ENCODE data around the gene SF3A1. TPM values are rescaled to one million over a fixed set of nuclear protein-coding genes. Genes with fewer than 3 reads are reported as not detected.

Gene SF3A1
- total and polyA plus RNA-seq, 3 experiments from 2014 or later: 139 to 241 (median 235) TPM

DNA sequence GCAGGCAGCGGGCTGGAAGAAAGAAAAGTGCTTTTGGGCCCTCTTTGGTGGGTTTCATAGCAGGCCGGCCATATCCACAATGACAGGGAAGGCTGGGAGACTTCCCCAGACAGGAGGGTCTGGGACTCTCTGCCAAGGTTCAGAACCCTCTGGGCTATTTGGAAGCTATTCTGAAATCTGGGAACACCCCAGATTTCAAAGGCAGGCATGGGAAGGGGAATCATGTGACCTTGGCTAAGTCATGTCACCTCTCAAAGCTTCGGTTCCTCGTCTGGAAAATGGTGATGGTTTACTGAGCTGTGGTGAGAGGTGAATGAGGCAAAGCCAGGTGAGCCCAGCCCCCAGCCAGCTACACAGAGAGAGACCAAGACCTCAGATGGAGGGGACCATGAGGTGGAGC is 72.0 kb downstream of the SF3A1 start:
- peaks cover 0 to 2% of the 10 kb centered on the region in 2 donors for H3K27me3 Mint-ChIP-seq
- Histone ChIP-seq H3K4me3 (ENCODE audit: low read length) (no peak overlapping the region), H3K27me3 (ENCODE audit: insufficient read depth, low read length, poor library complexity, severe bottlenecking) (no peaks in the 10 kb centered on the region), H3K27ac (ENCODE audit: low read depth, low read length) (no peak overlapping the region), H3K9me3 (ENCODE audit: low read length) (no peaks in the 10 kb centered on the region), H3K4me1 (ENCODE audit: insufficient read depth, low read length) (peaks cover 29% of the 10 kb centered on the region), H3K36me3 (ENCODE audit: insufficient read depth, low read length) (no peaks in the 10 kb centered on the region)
- H3K36me3 Mint-ChIP-seq: peaks cover 0 to 17% (median 0%) of the 10 kb centered on the region in 3 donors
- ChIA-PET POLR2A (no interaction called here), CTCF (interaction anchor here (1.3 to 9.0 kb wide), 4 partner anchors 16 to 173 kb away, joined by 3 to 246 read pairs (median 54); partner anchors contain the start of genes OSM and RNF215)
- peak overlapping the region in 1 of 8 donors; percentile 30 for H3K27ac Mint-ChIP-seq
- no peak overlapping the region for H3K4me3 Mint-ChIP-seq
- no peaks in the 10 kb centered on the region for H3K9me3 Mint-ChIP-seq
- H3K4me1 Mint-ChIP-seq: peaks cover 11 to 24% (median 15%) of the 10 kb centered on the region in 3 donors
- no peak for DNase-seq

DNA sequence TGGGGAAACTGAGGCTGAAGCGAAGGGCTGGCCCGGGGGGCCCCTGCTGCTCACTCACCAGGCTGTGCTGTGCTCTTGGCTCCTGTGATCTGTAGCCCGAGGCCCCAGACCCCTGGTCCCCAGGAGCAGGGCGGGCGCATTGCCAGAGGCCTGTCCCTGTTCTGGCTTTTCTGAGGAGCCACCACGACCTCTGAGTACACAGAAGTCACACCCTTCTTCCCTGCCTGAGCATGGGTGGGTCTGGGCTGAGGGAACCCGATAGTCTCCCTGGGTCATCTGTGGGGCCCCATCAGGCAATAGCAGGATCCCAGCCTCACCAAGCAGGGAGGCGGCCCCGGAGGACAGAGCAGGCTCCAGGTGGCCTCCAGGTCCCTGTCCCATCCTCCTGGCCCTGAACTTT is 72.5 kb downstream of the SF3A1 start:
- H3K4me3 Mint-ChIP-seq: no peak overlapping the region
- no peaks in the 10 kb centered on the region for H3K9me3 Mint-ChIP-seq
- no peak for DNase-seq
- H3K27ac Mint-ChIP-seq: peak overlapping the region in 1 of 8 donors; percentile 29
- Histone ChIP-seq H3K4me3 (ENCODE audit: low read length) (no peak overlapping the region), H3K4me1 (ENCODE audit: insufficient read depth, low read length) (peaks cover 29% of the 10 kb centered on the region), H3K36me3 (ENCODE audit: insufficient read depth, low read length) (no peaks in the 10 kb centered on the region), H3K27ac (ENCODE audit: low read depth, low read length) (no peak overlapping the region), H3K27me3 (ENCODE audit: insufficient read depth, low read length, poor library complexity, severe bottlenecking) (no peaks in the 10 kb centered on the region), H3K9me3 (ENCODE audit: low read length) (no peaks in the 10 kb centered on the region)
- H3K36me3 Mint-ChIP-seq: peaks cover 0 to 14% (median 0%) of the 10 kb centered on the region in 3 donors
- peaks cover 11 to 24% (median 15%) of the 10 kb centered on the region in 3 donors for H3K4me1 Mint-ChIP-seq
- ChIA-PET POLR2A (interaction anchor here (0.6 kb wide), 1 partner anchor 107 kb away, joined by 5 read pairs; no protein-coding TSS in a partner anchor), CTCF (interaction anchor here (7.4 to 9.0 kb wide), 2 partner anchors 20 to 103 kb away, joined by 82 to 246 read pairs; partner anchors contain the start of genes OSM and RNF215)
- H3K27me3 Mint-ChIP-seq: peaks cover 0 to 5% of the 10 kb centered on the region in 2 donors

DNA sequence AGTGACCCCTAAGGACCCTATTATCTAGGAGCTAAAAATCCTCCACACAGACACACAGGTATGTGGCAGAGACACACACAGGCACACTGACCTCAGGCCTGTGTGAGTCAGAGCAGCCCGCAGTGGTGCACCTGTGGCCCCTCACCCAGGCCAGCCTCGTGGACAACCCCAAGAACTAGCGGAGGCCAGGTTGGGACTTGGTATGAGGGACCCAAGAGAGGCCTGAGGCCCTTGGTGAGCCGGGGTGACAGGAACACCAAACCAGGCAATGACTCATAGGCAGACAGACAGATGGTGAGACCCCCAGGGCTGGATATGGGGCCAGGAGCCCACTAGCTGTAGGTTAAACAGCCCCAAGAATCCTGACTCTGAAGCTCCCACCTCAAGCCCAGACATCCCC is 73.4 kb downstream of the SF3A1 start:
- no peak for DNase-seq
- Histone ChIP-seq H3K27ac (ENCODE audit: low read depth, low read length) (no peak overlapping the region), H3K36me3 (ENCODE audit: insufficient read depth, low read length) (no peaks in the 10 kb centered on the region), H3K9me3 (ENCODE audit: low read length) (no peaks in the 10 kb centered on the region), H3K4me3 (ENCODE audit: low read length) (no peak overlapping the region), H3K4me1 (ENCODE audit: insufficient read depth, low read length) (peaks cover 23% of the 10 kb centered on the region), H3K27me3 (ENCODE audit: insufficient read depth, low read length, poor library complexity, severe bottlenecking) (no peaks in the 10 kb centered on the region)
- peak overlapping the region in 1 of 7 donors; percentile 16 for H3K4me3 Mint-ChIP-seq
- no peak overlapping the region for H3K27ac Mint-ChIP-seq
- H3K9me3 Mint-ChIP-seq: no peaks in the 10 kb centered on the region
- H3K4me1 Mint-ChIP-seq: peaks cover 8 to 18% (median 13%) of the 10 kb centered on the region in 3 donors
- ChIA-PET CTCF (interaction anchor here (1.0 to 7.4 kb wide), 2 partner anchors 19 to 104 kb away, joined by 4 to 82 read pairs; partner anchors contain the start of genes OSM and RNF215), POLR2A (no interaction called here)
- peaks cover 0 to 14% (median 0%) of the 10 kb centered on the region in 3 donors for H3K36me3 Mint-ChIP-seq
- H3K27me3 Mint-ChIP-seq: peaks cover 2 to 12% of the 10 kb centered on the region in 2 donors

DNA sequence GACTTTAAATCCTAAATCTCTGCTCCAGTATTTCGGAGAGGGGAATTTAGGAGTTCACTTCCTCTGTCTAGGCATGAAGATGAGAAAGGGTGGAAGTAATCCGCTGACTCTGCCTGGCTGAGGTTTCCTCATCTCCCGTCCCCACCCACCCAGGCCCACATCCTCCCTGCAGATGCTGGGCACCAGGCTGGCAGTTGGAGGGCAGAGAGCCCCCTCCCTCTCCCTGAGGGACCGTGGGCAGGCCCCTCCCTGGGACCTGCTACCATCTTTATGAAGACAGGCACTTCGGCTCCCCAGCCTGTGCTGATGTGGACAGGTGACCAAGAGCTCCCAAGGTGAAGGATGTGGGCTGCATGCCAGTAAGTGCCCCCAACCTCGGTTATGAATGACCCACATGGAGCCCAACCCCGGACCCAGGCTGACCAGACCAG is 74.1 kb downstream of the SF3A1 start:
- H3K27ac Mint-ChIP-seq: no peak overlapping the region

More for the DNA sequence above, 74.1 kb downstream of the SF3A1 start:
- Mint-ChIP-seq H3K4me1 (peaks cover under 1 to 11% (median 7%) of the 10 kb centered on the region in 3 donors), H3K9me3 (no peaks in the 10 kb centered on the region), H3K27me3 (peaks cover 2 to 18% of the 10 kb centered on the region in 2 donors), H3K36me3 (peaks cover 0 to 14% (median 0%) of the 10 kb centered on the region in 3 donors), H3K4me3 (no peak overlapping the region)
- no peaks in the 10 kb centered on the region for H3K9me3 ChIP-seq (ENCODE audit: low read length)
- no peaks in the 10 kb centered on the region for H3K27me3 ChIP-seq (ENCODE audit: insufficient read depth, low read length, poor library complexity, severe bottlenecking)
- POLR2A ChIA-PET: interaction anchor here (0.5 kb wide), 1 partner anchor 701 kb away, joined by 4 read pairs; no protein-coding TSS in a partner anchor
- no peak overlapping the region for H3K4me3 ChIP-seq (ENCODE audit: low read length)
- CTCF ChIA-PET: interaction anchor here (0.8 to 7.4 kb wide), 4 partner anchors 18 to 175 kb away, joined by 3 to 82 read pairs (median 4); partner anchors contain the start of genes OSM and RNF215
- no peaks in the 10 kb centered on the region for H3K36me3 ChIP-seq (ENCODE audit: insufficient read depth, low read length)
- peaks cover 17% of the 10 kb centered on the region for H3K4me1 ChIP-seq (ENCODE audit: insufficient read depth, low read length)
- no peak overlapping the region for H3K27ac ChIP-seq (ENCODE audit: low read depth, low read length)
- no peak for DNase-seq

Other genes starting within 250 kb of the SF3A1 start
- 10 to 100 TPM; 87.5 to 88.6 TPM for gene LIF, start 110.1 kb downstream of the SF3A1 start, total RNA-seq
- not detected for gene LIF, start 110.1 kb downstream of the SF3A1 start, polyA plus RNA-seq
- 10 to 100 TPM; 18.9 to 20.7 TPM for gene OSM, start 90.0 kb downstream of the SF3A1 start, total RNA-seq
- 16.4 TPM for gene OSM, start 90.0 kb downstream of the SF3A1 start, polyA plus RNA-seq
- gene CASTOR1, start 67.4 kb downstream of the SF3A1 start, total RNA-seq: 1 to 10 TPM; 4.0 to 5.3 TPM
- 17.8 TPM for gene CASTOR1, start 67.4 kb downstream of the SF3A1 start, polyA plus RNA-seq
- gene TBC1D10A, start 30.0 kb downstream of the SF3A1 start, total RNA-seq: 10 to 100 TPM; 14.7 to 17.3 TPM
- gene TBC1D10A, start 30.0 kb downstream of the SF3A1 start, polyA plus RNA-seq: 55.2 TPM
- gene CCDC157, start 113 bp upstream of the SF3A1 start, total RNA-seq: 1 to 10 TPM; 2.7 to 2.9 TPM
- gene CCDC157, start 113 bp upstream of the SF3A1 start, polyA plus RNA-seq: 1.4 TPM
- gene RNF215, start 30.5 kb upstream of the SF3A1 start, total RNA-seq: 1 to 10 TPM; 6.3 to 7.9 TPM
- 0.22 TPM for gene RNF215, start 30.5 kb upstream of the SF3A1 start, polyA plus RNA-seq
- gene SEC14L2, start 40.1 kb upstream of the SF3A1 start, total RNA-seq: 1 to 10 TPM; 4.4 to 4.9 TPM
- 4.6 TPM for gene SEC14L2, start 40.1 kb upstream of the SF3A1 start, polyA plus RNA-seq
- gene MTFP1, start 68.9 kb upstream of the SF3A1 start, total RNA-seq: 100 to 1,000 TPM; 104 to 110 TPM
- gene MTFP1, start 68.9 kb upstream of the SF3A1 start, polyA plus RNA-seq: 43.1 TPM
- not detected for gene SEC14L3, start 115.1 kb upstream of the SF3A1 start, total RNA-seq
- not detected for gene SEC14L3, start 115.1 kb upstream of the SF3A1 start, polyA plus RNA-seq
- not detected for gene SEC14L4, start 148.8 kb upstream of the SF3A1 start, total RNA-seq
- not detected for gene SEC14L4, start 148.8 kb upstream of the SF3A1 start, polyA plus RNA-seq
- not detected for gene SEC14L6, start 189.8 kb upstream of the SF3A1 start, total RNA-seq
- gene SEC14L6, start 189.8 kb upstream of the SF3A1 start, polyA plus RNA-seq: 0.18 TPM
- gene GAL3ST1, start 217.8 kb upstream of the SF3A1 start, total RNA-seq: under 1 TPM; 0.13 to 0.31 TPM
- 0.13 TPM for gene GAL3ST1, start 217.8 kb upstream of the SF3A1 start, polyA plus RNA-seq
- 100 to 1,000 TPM; 186 to 187 TPM for gene PES1, start 235.0 kb upstream of the SF3A1 start, total RNA-seq
- gene PES1, start 235.0 kb upstream of the SF3A1 start, polyA plus RNA-seq: 46.5 TPM

Data from CD8-positive, alpha-beta memory T cell (primary cell).